ENCODE measurements around the gene CASP8.

GRCh38 chr2:201269764-201270163 is 9.4 kb downstream of the CASP8 start:
- no peak for TF ChIP-seq NR2F2 (IDR thresholded peaks at IDR 0.05; ENCODE audit: borderline replicate concordance, low read depth)
- TF ChIP-seq ZFX (CRISPR knock-in tag; IDR thresholded peaks at IDR 0.05; ENCODE audit: low read depth) = no peak
- no peak for TF ChIP-seq CHD2 (IDR thresholded peaks at IDR 0.05; ENCODE audit: low read depth, low read length)
- TF ChIP-seq ARNT2 (CRISPR knock-in tag; IDR thresholded peaks at IDR 0.05; ENCODE audit: low read depth) = no peak
- TF ChIP-seq CTCF (CRISPR knock-in tag; IDR thresholded peaks at IDR 0.05) = no peak
- no peak for TF ChIP-seq ETS1 (CRISPR knock-in tag; IDR thresholded peaks at IDR 0.05)
- TF ChIP-seq SIN3A (IDR thresholded peaks at IDR 0.05; ENCODE audit: borderline replicate concordance, low read depth, low read length) = no peak
- no peak for TF ChIP-seq POLR2A (IDR thresholded peaks at IDR 0.05; ENCODE audit: insufficient read depth in 1 of 2, low read depth in 2 of 2, low read length in 2 of 2)
- no peak for TF ChIP-seq ZNF703 (CRISPR knock-in tag; IDR thresholded peaks at IDR 0.05; ENCODE audit: borderline replicate concordance)
- no peak for TF ChIP-seq POLR2AphosphoS5 (IDR thresholded peaks at IDR 0.05; ENCODE audit: low read depth, low read length)
- TF ChIP-seq ZFP1 (CRISPR knock-in tag; IDR thresholded peaks at IDR 0.05) = no peak
- TF ChIP-seq PPARG (CRISPR knock-in tag; conservative IDR thresholded peaks at IDR 0.05) = no peak
- no peak for TF ChIP-seq ZNF296 (CRISPR knock-in tag; conservative IDR thresholded peaks at IDR 0.05)
- no peak for TF ChIP-seq ZNF234 (CRISPR knock-in tag; conservative IDR thresholded peaks at IDR 0.05)

Measured in HepG2 (cell line).